Glutamatergic neuron (in vitro differentiated cells): ENCODE results near the gene ZNF763. TPM values are rescaled to one million over a fixed set of nuclear protein-coding genes. Genes with fewer than 3 reads are reported as not detected.
"Not testable (repeated sequence)": the region's sequence is repeated elsewhere in the genome, so short reads cannot be mapped to it uniquely, and the experiment has no call there.

Experiments used
- DNase-seq: peaks from one replicate; pipeline ENCODE4 v3.0.0; 2022
- H3K27ac Mint-ChIP-seq: one replicate; pipeline ENCODE4 v1.8.0; 2020; ENCODE audit warnings: mild to moderate bottlenecking, mixed read lengths, inconsistent platforms; ENCODE audit not compliant: unreplicated experiment
- H3K27me3 Mint-ChIP-seq: one replicate; pipeline ENCODE4 v1.8.0; 2020; ENCODE audit warnings: mild to moderate bottlenecking, moderate library complexity, mixed read lengths, inconsistent platforms; ENCODE audit not compliant: unreplicated experiment
- H3K36me3 Mint-ChIP-seq: one replicate; pipeline ENCODE4 v1.8.0; 2020; ENCODE audit warnings: mild to moderate bottlenecking, mixed read lengths, inconsistent platforms; ENCODE audit not compliant: unreplicated experiment
- H3K4me1 Mint-ChIP-seq: one replicate; pipeline ENCODE4 v1.8.0; 2020; ENCODE audit warnings: mild to moderate bottlenecking, low read depth, mixed read lengths, inconsistent platforms; ENCODE audit not compliant: unreplicated experiment
- H3K4me3 Mint-ChIP-seq: one replicate; pipeline ENCODE4 v1.8.0; 2020; ENCODE audit warnings: mild to moderate bottlenecking, mixed read lengths, inconsistent platforms; ENCODE audit not compliant: unreplicated experiment
- H3K9me3 Mint-ChIP-seq: one replicate; pipeline ENCODE4 v1.8.0; 2020; ENCODE audit warnings: mild to moderate bottlenecking, moderate library complexity, mixed read lengths, inconsistent platforms; ENCODE audit not compliant: unreplicated experiment
- total RNA-seq: library from RNA; stranded (reverse); fragmentation: NEBNext Ultra II Directional; extraction: Animal tissue kit (Norgen Biotek cat#: 25700); gene quantifications from one replicate; pipeline ENCODE4 v1.2.1, GENCODE V29; 2021; ENCODE audit not compliant: unreplicated experiment
- TF ChIP-seq, protein P1 (sequence below): fragments of 200-600 bp; sonication (generic); IDR thresholded peaks from one replicate; pipeline ENCODE4 v1.5.0; 2021; ENCODE audit not compliant: partially characterized antibody, unreplicated experiment

ZNF763 gene
- total RNA-seq, 1 donor from 2014 or later = 10.3 TPM

DNA sequence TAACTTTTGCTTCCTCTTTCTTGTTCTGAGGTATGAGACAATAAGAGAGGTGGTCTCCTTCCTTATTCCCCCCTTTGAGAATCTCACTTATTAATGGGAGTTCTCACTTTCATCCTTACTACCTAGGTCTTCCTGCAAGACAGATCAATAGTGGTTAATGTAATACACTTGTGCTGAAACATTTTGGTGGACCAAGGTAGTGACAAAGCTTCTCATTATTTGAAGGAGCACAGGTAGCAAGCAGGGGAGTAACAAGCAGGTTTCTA is 22.1 kb upstream of the ZNF763 start:
- Mint-ChIP-seq H3K27ac (no peak overlapping the region), H3K4me3 (no peak overlapping the region), H3K9me3 (peaks cover 34% of the 10 kb centered on the region), H3K27me3 (peaks cover 2% of the 10 kb centered on the region), H3K4me1 (no peaks in the 10 kb centered on the region), H3K36me3 (peaks cover 65% of the 10 kb centered on the region)
- TF ChIP-seq, protein P1, sequence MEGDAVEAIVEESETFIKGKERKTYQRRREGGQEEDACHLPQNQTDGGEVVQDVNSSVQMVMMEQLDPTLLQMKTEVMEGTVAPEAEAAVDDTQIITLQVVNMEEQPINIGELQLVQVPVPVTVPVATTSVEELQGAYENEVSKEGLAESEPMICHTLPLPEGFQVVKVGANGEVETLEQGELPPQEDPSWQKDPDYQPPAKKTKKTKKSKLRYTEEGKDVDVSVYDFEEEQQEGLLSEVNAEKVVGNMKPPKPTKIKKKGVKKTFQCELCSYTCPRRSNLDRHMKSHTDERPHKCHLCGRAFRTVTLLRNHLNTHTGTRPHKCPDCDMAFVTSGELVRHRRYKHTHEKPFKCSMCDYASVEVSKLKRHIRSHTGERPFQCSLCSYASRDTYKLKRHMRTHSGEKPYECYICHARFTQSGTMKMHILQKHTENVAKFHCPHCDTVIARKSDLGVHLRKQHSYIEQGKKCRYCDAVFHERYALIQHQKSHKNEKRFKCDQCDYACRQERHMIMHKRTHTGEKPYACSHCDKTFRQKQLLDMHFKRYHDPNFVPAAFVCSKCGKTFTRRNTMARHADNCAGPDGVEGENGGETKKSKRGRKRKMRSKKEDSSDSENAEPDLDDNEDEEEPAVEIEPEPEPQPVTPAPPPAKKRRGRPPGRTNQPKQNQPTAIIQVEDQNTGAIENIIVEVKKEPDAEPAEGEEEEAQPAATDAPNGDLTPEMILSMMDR = no peak
- no peak for DNase-seq

DNA sequence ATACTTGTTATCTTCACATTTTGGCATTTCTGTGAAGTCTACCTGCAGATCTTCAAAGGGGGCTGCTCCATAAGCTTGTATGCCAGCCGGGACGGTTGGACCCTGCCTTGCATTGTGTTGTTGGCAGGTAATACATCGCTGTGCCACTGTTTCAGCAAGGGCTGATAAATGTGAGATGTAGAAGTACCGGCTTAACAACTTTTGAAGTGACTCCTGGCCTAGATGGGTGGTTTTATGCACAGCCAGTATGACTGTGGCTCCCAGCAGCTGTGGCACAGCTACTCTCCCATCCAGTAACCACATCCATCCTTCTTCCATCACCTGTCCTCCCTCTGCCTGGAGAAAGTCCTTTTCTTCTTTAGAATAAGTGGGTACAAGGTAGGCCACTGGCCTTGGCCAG is 20.2 kb upstream of the ZNF763 start:
- Mint-ChIP-seq H3K4me1 (no peaks in the 10 kb centered on the region), H3K9me3 (peaks cover 43% of the 10 kb centered on the region), H3K27me3 (peaks cover 7% of the 10 kb centered on the region), H3K27ac (no peak overlapping the region), H3K4me3 (no peak overlapping the region), H3K36me3 (peaks cover 83% of the 10 kb centered on the region)
- DNase-seq = no peak
- TF ChIP-seq, protein P1 = no peak

DNA sequence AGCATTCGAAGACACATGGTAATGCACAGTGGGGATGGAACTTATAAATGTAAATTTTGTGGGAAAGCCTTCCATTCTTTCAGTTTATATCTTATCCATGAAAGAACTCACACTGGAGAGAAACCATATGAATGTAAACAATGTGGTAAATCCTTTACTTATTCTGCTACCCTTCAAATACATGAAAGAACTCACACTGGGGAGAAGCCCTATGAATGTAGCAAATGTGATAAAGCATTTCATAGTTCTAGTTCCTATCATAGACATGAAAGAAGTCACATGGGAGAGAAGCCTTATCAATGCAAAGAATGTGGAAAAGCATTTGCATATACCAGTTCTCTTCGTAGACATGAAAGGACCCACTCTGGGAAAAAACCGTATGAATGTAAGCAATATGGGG is 16.2 kb upstream of the ZNF763 start:
- H3K4me1 Mint-ChIP-seq = no peaks in the 10 kb centered on the region
- H3K27ac Mint-ChIP-seq = no peak overlapping the region
- no peak overlapping the region for H3K4me3 Mint-ChIP-seq
- DNase-seq = no peak
- peaks cover 91% of the 10 kb centered on the region for H3K36me3 Mint-ChIP-seq
- peaks cover 12% of the 10 kb centered on the region for H3K27me3 Mint-ChIP-seq
- peaks cover 45% of the 10 kb centered on the region for H3K9me3 Mint-ChIP-seq
- TF ChIP-seq, protein P1 = no peak

DNA sequence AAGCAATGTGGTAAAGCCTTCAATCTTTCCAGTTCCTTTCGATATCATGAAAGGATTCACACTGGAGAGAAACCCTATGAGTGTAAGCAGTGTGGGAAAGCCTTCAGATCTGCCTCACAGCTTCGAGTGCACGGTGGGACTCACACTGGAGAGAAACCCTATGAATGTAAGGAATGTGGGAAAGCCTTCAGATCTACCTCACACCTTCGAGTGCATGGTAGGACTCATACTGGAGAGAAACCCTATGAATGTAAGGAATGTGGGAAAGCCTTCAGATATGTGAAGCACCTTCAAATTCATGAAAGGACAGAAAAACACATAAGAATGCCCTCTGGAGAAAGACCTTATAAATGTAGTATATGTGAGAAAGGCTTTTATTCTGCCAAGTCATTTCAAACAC is 15.6 kb upstream of the ZNF763 start:
- Mint-ChIP-seq H3K4me3 (no peak overlapping the region), H3K27me3 (peaks cover 12% of the 10 kb centered on the region), H3K9me3 (peaks cover 44% of the 10 kb centered on the region), H3K27ac (no peak overlapping the region), H3K4me1 (no peaks in the 10 kb centered on the region), H3K36me3 (peaks cover 86% of the 10 kb centered on the region)
- TF ChIP-seq, protein P1 = no peak
- DNase-seq = no peak

DNA sequence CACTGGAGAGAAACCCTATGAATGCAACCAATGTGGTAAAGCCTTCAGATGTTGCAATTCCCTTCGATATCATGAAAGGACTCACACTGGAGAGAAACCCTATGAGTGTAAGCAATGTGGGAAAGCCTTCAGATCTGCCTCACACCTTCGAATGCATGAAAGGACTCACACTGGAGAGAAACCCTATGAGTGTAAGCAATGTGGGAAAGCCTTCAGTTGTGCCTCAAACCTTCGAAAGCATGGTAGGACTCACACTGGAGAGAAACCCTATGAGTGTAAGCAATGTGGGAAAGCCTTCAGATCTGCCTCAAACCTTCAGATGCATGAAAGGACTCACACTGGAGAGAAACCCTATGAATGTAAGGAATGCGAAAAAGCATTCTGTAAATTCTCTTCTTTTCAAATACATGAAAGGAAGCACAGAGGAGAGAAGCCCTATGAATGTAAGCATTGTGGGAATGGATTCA is 15.2 kb upstream of the ZNF763 start:
- H3K9me3 Mint-ChIP-seq = peaks cover 40% of the 10 kb centered on the region
- H3K27ac Mint-ChIP-seq, DNase-seq, H3K4me1 Mint-ChIP-seq: not testable (repeated sequence)
- H3K4me3 Mint-ChIP-seq = peak overlapping the region; percentile 32
- peaks cover 81% of the 10 kb centered on the region for H3K36me3 Mint-ChIP-seq
- peaks cover 12% of the 10 kb centered on the region for H3K27me3 Mint-ChIP-seq

DNA sequence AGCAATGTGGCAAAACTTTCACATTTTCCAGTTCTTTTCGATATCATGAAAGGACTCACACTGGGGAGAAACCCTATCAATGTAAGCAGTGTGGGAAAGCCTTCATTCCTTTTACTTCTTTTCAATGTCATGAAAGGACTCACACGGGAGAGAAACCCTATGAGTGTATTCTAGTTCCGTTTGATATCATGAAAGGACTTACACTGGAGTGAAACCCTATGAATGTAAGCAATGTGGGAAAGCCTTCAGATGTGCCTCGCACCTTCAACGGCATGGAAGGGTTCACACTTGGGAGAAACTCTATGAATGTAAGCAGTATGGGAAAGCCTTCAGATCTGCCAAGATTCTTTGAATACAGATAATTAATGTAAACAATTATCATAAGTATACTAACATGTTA is 14.5 kb upstream of the ZNF763 start:
- Mint-ChIP-seq H3K27ac (no peak overlapping the region), H3K36me3 (peaks cover 75% of the 10 kb centered on the region), H3K27me3 (peaks cover 12% of the 10 kb centered on the region), H3K4me1 (no peaks in the 10 kb centered on the region), H3K4me3 (no peak overlapping the region), H3K9me3 (peaks cover 39% of the 10 kb centered on the region)
- TF ChIP-seq, protein P1 = no peak
- DNase-seq = no peak
